CD4-positive, alpha-beta T cell (primary cell): Measurements from ENCODE around the gene PANK3. TPM values are rescaled to one million over a fixed set of nuclear protein-coding genes. Genes with fewer than 3 reads are reported as not detected.

ENCODE experiments used
- ATAC-seq: fragments of 200-7000 bp; cut with Tn5 transposase; one replicate; pipeline ENCODE4 v1.10.0; 2022; ENCODE audit warnings: mild to moderate bottlenecking; ENCODE audit not compliant: poor library complexity
- CTCF ChIA-PET: fragments of 350-600 bp; sonication (Branson Sonifier 250); formaldehyde crosslinking; loops from one replicate; lab custom pipeline; 2021; ENCODE audit warnings: antibody characterized with exemption, inconsistent platforms; lab: Charles Lee
- POLR2A ChIA-PET: fragments of 350-600 bp; sonication (Branson Sonifier 250); formaldehyde crosslinking; loops from one replicate; lab custom pipeline; 2021; ENCODE audit warnings: antibody characterized with exemption, inconsistent platforms; lab: Charles Lee
- DNase-seq, 14 experiments: peaks; one replicate each; pipeline ENCODE4 v3.0.0-alpha.2; 2013 to 2020; ENCODE audit warnings: mixed read lengths in 2 of 14
- H3K27ac ChIP-seq, 2 donors: one replicate each; pipeline versions ENCODE4 v1.5.1 to v1.7.0; 2013; ENCODE audit warnings: low read length in 2 of 2, low read depth in 1 of 2, mild to moderate bottlenecking in 1 of 2
- H3K27me3 ChIP-seq, 2 experiments: 1 replicate in 1 of 2; 2 replicates in 1 of 2; pipeline versions ENCODE4 v1.6.1 to v1.7.0; 2013; ENCODE audit warnings: low read length in 2 of 2, control low read depth in 1 of 2, mild to moderate bottlenecking in 1 of 2, moderate library complexity in 1 of 2; ENCODE audit not compliant: insufficient read depth in 2 of 2, control insufficient read depth in 1 of 2
- H3K36me3 ChIP-seq: one replicate; pipeline ENCODE4 v1.6.1; 2013; ENCODE audit warnings: low read length, control low read depth; ENCODE audit not compliant: insufficient read depth
- H3K4me1 ChIP-seq: one replicate; pipeline ENCODE4 v1.6.1; 2013; ENCODE audit warnings: low read length, control low read depth; ENCODE audit not compliant: insufficient read depth
- H3K4me3 ChIP-seq: one replicate; pipeline ENCODE4 v1.5.1; 2013; ENCODE audit warnings: mild to moderate bottlenecking, low read length, moderate library complexity
- H3K9me3 ChIP-seq, 2 experiments: 1 replicate in 1 of 2; 2 replicates in 1 of 2; pipeline versions ENCODE4 v1.6.1 to v1.7.0; 2013; ENCODE audit warnings: low read length in 2 of 2, mild to moderate bottlenecking in 2 of 2, control low read depth in 1 of 2, moderate library complexity in 1 of 2; ENCODE audit not compliant: control insufficient read depth in 1 of 2, insufficient read depth in 1 of 2
- H3K27ac Mint-ChIP-seq: one replicate; pipeline ENCODE4 v1.8.0; 2020; ENCODE audit warnings: mixed read lengths
- H3K27me3 Mint-ChIP-seq: one replicate; pipeline ENCODE4 v1.8.0; 2021; ENCODE audit warnings: mixed read lengths
- H3K36me3 Mint-ChIP-seq: one replicate; pipeline ENCODE4 v1.8.0; 2021; ENCODE audit warnings: low read depth, mixed read lengths
- H3K4me1 Mint-ChIP-seq: one replicate; pipeline ENCODE4 v1.8.0; 2021; ENCODE audit warnings: low read depth, mixed read lengths
- H3K4me3 Mint-ChIP-seq: one replicate; pipeline ENCODE4 v1.8.0; 2020; ENCODE audit warnings: mild to moderate bottlenecking, mixed read lengths
- H3K9me3 Mint-ChIP-seq: one replicate; pipeline ENCODE4 v1.8.0; 2020; ENCODE audit warnings: mixed read lengths
- intact Hi-C, 2 experiments: fragments of 100-400 bp; cut with DNase I in 1 of 2; cut with micrococcal nuclease in 1 of 2; formaldehyde crosslinking; loops; one replicate each; pipeline versions ENCODE4 v1.15.1 to v1.9.0; 2023 to 2025; cut with DNase I, micrococcal nuclease
- total RNA-seq, 174 experiments: library from RNA in 2 of 174; stranded (reverse) in 2 of 174; gene quantifications; one replicate each; pipeline ENCODE4 v1.2.3 and lab custom pipeline; 2021 to 2026
- TF ChIP-seq, protein P1 (sequence below): fragments of 200-600 bp; IDR thresholded peaks from one replicate; pipeline ENCODE4 v1.8.0; 2022; ENCODE audit warnings: antibody characterized with exemption, mild to moderate bottlenecking

PANK3 gene
- total RNA-seq, 2 experiments from 2014 or later, result 34.2 to 34.7 TPM

DNA sequence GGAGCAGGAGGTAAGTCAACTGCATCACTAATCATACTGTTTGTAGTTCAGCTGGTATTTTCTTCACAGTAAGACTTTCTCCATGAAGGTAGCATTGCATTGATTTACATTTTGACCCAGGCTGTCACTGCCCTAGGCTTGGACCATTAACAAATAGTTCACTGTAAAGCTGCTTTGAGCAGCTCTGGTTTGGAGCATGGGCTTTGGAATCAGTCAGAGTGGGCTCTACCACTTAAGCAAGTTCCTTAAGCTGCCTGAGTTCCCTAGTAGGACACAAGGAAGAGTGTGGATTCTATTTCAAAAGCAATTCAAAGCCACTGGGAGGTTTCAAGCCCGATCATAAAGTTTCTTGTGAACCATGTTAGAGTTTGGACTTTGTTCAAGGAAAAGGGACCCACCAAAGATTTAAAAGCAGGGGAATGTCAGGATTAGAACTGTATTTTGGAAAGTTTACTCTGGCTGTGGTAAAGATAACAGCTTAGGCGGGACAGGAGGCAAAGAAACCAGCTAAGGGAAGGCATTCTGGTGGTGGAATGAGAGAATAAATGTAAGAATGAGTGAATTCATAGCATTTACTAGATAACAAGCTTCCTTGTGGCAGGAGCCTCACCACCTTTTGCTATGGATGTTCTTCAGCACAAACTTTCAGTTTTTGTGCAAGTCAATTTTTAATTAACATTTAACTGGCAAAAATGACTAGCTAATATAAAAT lies 12.3 kb upstream of the PANK3 start:
- Mint-ChIP-seq H3K27me3 (peaks cover 34% of the 10 kb centered on the region), H3K4me1 (no peaks in the 10 kb centered on the region), H3K27ac (no peak overlapping the region), H3K4me3 (no peak overlapping the region), H3K36me3 (no peaks in the 10 kb centered on the region), H3K9me3 (no peaks in the 10 kb centered on the region)
- no peak for ATAC-seq
- intact Hi-C loops, result no loop called here
- no peak for DNase-seq
- TF ChIP-seq, protein P1, sequence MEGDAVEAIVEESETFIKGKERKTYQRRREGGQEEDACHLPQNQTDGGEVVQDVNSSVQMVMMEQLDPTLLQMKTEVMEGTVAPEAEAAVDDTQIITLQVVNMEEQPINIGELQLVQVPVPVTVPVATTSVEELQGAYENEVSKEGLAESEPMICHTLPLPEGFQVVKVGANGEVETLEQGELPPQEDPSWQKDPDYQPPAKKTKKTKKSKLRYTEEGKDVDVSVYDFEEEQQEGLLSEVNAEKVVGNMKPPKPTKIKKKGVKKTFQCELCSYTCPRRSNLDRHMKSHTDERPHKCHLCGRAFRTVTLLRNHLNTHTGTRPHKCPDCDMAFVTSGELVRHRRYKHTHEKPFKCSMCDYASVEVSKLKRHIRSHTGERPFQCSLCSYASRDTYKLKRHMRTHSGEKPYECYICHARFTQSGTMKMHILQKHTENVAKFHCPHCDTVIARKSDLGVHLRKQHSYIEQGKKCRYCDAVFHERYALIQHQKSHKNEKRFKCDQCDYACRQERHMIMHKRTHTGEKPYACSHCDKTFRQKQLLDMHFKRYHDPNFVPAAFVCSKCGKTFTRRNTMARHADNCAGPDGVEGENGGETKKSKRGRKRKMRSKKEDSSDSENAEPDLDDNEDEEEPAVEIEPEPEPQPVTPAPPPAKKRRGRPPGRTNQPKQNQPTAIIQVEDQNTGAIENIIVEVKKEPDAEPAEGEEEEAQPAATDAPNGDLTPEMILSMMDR, result no peak
- H3K36me3 ChIP-seq, result no peaks in the 10 kb centered on the region
- H3K27ac ChIP-seq, result no peak overlapping the region
- H3K4me3 ChIP-seq, result no peak overlapping the region
- H3K9me3 ChIP-seq, result no peaks in the 10 kb centered on the region
- H3K4me1 ChIP-seq, result no peaks in the 10 kb centered on the region
- CTCF ChIA-PET, result interaction anchor here (1.2 to 1.3 kb wide), 2 partner anchors 10 to 21 kb away, joined by 3 to 4 read pairs; no protein-coding TSS in a partner anchor
- POLR2A ChIA-PET, result interaction anchor here (1.2 kb wide), 1 partner anchor 12 kb away, joined by 5 read pairs; no protein-coding TSS in a partner anchor
- peaks cover 0 to 6% of the 10 kb centered on the region in 2 experiments for H3K27me3 ChIP-seq

DNA sequence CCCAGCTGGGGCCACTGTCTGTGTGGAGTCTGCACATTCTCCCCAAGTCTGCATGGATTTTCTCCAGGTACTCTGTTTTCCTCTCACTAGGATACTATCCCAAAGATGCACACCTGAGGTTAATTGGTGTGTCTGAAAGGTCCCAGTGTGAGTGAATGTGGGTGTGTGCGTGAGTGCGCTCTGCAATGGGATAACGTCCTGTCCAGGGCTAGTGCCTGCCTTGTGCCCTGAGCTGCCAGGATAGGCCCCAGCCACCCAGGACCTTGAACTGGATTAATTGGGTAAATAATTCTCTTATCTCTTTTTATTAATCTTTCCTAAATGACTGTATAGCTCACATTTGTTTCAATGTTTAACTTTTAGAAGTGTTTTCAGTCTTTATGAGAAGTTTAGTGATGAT lies 11.5 kb upstream of the PANK3 start:
- intact Hi-C loops, result no loop called here
- CTCF ChIA-PET, result interaction anchor here (1.3 kb wide), 1 partner anchor 22 kb away, joined by 3 read pairs; no protein-coding TSS in a partner anchor

DNA sequence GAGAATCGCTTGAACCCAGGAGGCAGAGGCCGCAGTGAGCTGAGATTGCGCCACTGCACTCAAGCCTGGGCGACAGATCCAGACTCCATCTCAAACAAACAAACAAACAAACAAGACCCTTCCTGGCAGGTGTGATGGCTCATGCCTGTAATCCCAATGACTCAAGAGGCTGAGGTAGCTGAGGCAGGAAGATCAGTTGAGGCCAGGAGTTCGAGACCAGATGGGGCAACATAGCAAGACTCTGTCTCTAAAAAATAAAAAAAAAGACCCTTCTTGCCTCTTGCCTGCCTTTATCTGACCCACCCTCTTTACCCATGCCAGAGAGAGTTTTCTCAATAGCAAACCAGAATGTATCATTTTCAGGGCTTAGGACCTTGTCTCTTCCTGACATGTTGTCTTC lies 8.8 kb upstream of the PANK3 start:
- Mint-ChIP-seq H3K4me1 (no peaks in the 10 kb centered on the region), H3K36me3 (no peaks in the 10 kb centered on the region), H3K4me3 (no peak overlapping the region), H3K27me3 (peaks cover 19% of the 10 kb centered on the region), H3K27ac (no peak overlapping the region), H3K9me3 (no peaks in the 10 kb centered on the region)
- Histone ChIP-seq H3K36me3 (no peaks in the 10 kb centered on the region), H3K27me3 (peaks cover 0 to 15% of the 10 kb centered on the region in 2 experiments), H3K4me3 (no peak overlapping the region), H3K27ac (no peak overlapping the region), H3K9me3 (no peaks in the 10 kb centered on the region), H3K4me1 (no peaks in the 10 kb centered on the region)
- DNase-seq (no peak), ATAC-seq (no peak)
- CTCF ChIA-PET, result no interaction called here
- intact Hi-C loops, result no loop called here
- TF ChIP-seq, protein P1, result no peak
- POLR2A ChIA-PET, result interaction anchor here (1.2 kb wide), 1 partner anchor 9 kb away, joined by 4 read pairs; the partner anchor contains the start of gene PANK3

More for the DNA sequence above, 11.5 kb upstream of the PANK3 start:
- DNase-seq (no peak), ATAC-seq (no peak)
- Mint-ChIP-seq H3K27me3 (peaks cover 26% of the 10 kb centered on the region), H3K9me3 (no peaks in the 10 kb centered on the region), H3K4me1 (no peaks in the 10 kb centered on the region), H3K4me3 (no peak overlapping the region), H3K27ac (no peak overlapping the region), H3K36me3 (no peaks in the 10 kb centered on the region)
- POLR2A ChIA-PET, result no interaction called here
- Histone ChIP-seq H3K27me3 (peaks cover 0 to 9% of the 10 kb centered on the region in 2 experiments), H3K4me1 (no peaks in the 10 kb centered on the region), H3K27ac (no peak overlapping the region), H3K9me3 (no peaks in the 10 kb centered on the region), H3K36me3 (no peaks in the 10 kb centered on the region), H3K4me3 (no peak overlapping the region)
- TF ChIP-seq, protein P1, result no peak
